DOHH2 (cell line): ENCODE data around the gene ARHGAP24.

ENCODE experiments used
- H3F3A ChIP-seq: fragments of 200-600 bp; sonication (generic), shearing (Covaris generic); 2 replicates; pipeline ENCODE4 v1.6.0; 2016; ENCODE audit warnings: antibody characterized with exemption, mild to moderate bottlenecking; ENCODE audit not compliant: control insufficient read depth, insufficient read depth
- H3K27ac ChIP-seq: fragments of 200-600 bp; sonication (generic); 2 replicates; pipeline ENCODE4 v1.5.1; 2014; ENCODE audit warnings: low read depth, mild to moderate bottlenecking, low read length, moderate library complexity
- H3K27me3 ChIP-seq: fragments of 200-600 bp; sonication (generic); 2 replicates; pipeline ENCODE4 v1.6.1; 2014; ENCODE audit warnings: mild to moderate bottlenecking, low read length, mixed read lengths; ENCODE audit not compliant: control insufficient read depth
- H3K36me3 ChIP-seq: fragments of 200-600 bp; sonication (generic); 2 replicates; pipeline ENCODE4 v1.6.1; 2014; ENCODE audit warnings: mild to moderate bottlenecking, low read length, moderate library complexity, mixed read lengths; ENCODE audit not compliant: control insufficient read depth
- H3K4me1 ChIP-seq: fragments of 200-600 bp; sonication (generic); 2 replicates; pipeline ENCODE4 v1.6.1; 2014; ENCODE audit warnings: mild to moderate bottlenecking, low read length, mixed read lengths; ENCODE audit not compliant: control insufficient read depth
- H3K4me2 ChIP-seq: fragments of 200-600 bp; sonication (generic); 2 replicates; pipeline ENCODE4 v1.6.0; 2014; ENCODE audit warnings: mild to moderate bottlenecking, low read length, moderate library complexity
- H3K4me3 ChIP-seq: fragments of 200-600 bp; sonication (generic); 2 replicates; pipeline ENCODE4 v1.5.1; 2014; ENCODE audit warnings: mild to moderate bottlenecking, low read length, mixed read lengths
- H3K79me2 ChIP-seq: fragments of 200-600 bp; sonication (generic); 2 replicates; pipeline ENCODE4 v1.6.1; 2014; ENCODE audit warnings: mild to moderate bottlenecking, low read length, mixed read lengths; ENCODE audit not compliant: control insufficient read depth
- H3K9me2 ChIP-seq: fragments of 200-600 bp; sonication (generic); replicated peaks from 2 replicates; pipeline ENCODE4 v1.6.1; 2014; ENCODE audit warnings: mild to moderate bottlenecking, low read length, mixed read lengths; ENCODE audit not compliant: control insufficient read depth
- H3K9me3 ChIP-seq: fragments of 200-600 bp; sonication (generic); 2 replicates; pipeline ENCODE4 v1.6.1; 2014; ENCODE audit warnings: antibody characterized with exemption, low read length, mixed read lengths; ENCODE audit not compliant: control insufficient read depth, insufficient read depth
- H4K20me1 ChIP-seq: fragments of 200-600 bp; sonication (generic); 2 replicates; pipeline ENCODE4 v1.6.0; 2014; ENCODE audit warnings: low read depth, mild to moderate bottlenecking, antibody characterized with exemption, low read length, moderate library complexity; ENCODE audit not compliant: control insufficient read depth, insufficient read depth
- CTCF ChIP-seq: fragments of 200-600 bp; sonication (generic); IDR thresholded peaks from one replicate; pipeline ENCODE4 v1.5.1; 2014; ENCODE audit warnings: antibody characterized with exemption, mild to moderate bottlenecking, low read depth, low read length; ENCODE audit not compliant: poor library complexity, severe bottlenecking
- EZH2phosphoT487 ChIP-seq: fragments of 200-600 bp; sonication (generic); IDR thresholded peaks from 2 replicates; pipeline ENCODE4 v1.6.1; 2017; ENCODE audit warnings: borderline replicate concordance, mild to moderate bottlenecking, antibody characterized with exemption, low read length, moderate library complexity, mixed read lengths

Gene ARHGAP24

GRCh38 chr4:85748654-85749053 is 273.7 kb downstream of the ARHGAP24 start:
- H3K4me3 ChIP-seq = no peak overlapping the region
- no peaks in the 10 kb centered on the region for H3K9me3 ChIP-seq
- no peak overlapping the region for H3K4me2 ChIP-seq
- no peak for TF ChIP-seq EZH2phosphoT487
- no peak for TF ChIP-seq CTCF
- no peaks in the 10 kb centered on the region for H3K79me2 ChIP-seq
- H3K4me1 ChIP-seq = peaks cover 47% of the 10 kb centered on the region
- H3K27ac ChIP-seq = no peak overlapping the region
- no peaks in the 10 kb centered on the region for H3K36me3 ChIP-seq
- no peaks in the 10 kb centered on the region; the same call in 1 of the 2 replicates for H3F3A ChIP-seq
- H3K9me2 ChIP-seq = no peaks in the 10 kb centered on the region
- H4K20me1 ChIP-seq = no peaks in the 10 kb centered on the region
- no peaks in the 10 kb centered on the region for H3K27me3 ChIP-seq

GRCh38 chr4:85751866-85752265 is 276.9 kb downstream of the ARHGAP24 start:
- no peaks in the 10 kb centered on the region for H4K20me1 ChIP-seq
- no peaks in the 10 kb centered on the region for H3K27me3 ChIP-seq
- no peaks in the 10 kb centered on the region for H3K36me3 ChIP-seq
- no peaks in the 10 kb centered on the region for H3K79me2 ChIP-seq
- no peak overlapping the region for H3K27ac ChIP-seq
- H3K4me2 ChIP-seq = no peak overlapping the region
- H3K4me1 ChIP-seq = peaks cover 33% of the 10 kb centered on the region
- no peaks in the 10 kb centered on the region for H3K9me3 ChIP-seq
- H3F3A ChIP-seq = no peaks in the 10 kb centered on the region; the same call in 1 of the 2 replicates
- H3K4me3 ChIP-seq = no peak overlapping the region
- no peaks in the 10 kb centered on the region for H3K9me2 ChIP-seq
- TF ChIP-seq EZH2phosphoT487 (no peak), CTCF (no peak)

- TF ChIP-seq CTCF (no peak), EZH2phosphoT487 (no peak)
- Histone ChIP-seq H3K27me3 (no peaks in the 10 kb centered on the region), H3K27ac (no peak overlapping the region), H3K4me2 (no peak overlapping the region), H3K9me2 (no peaks in the 10 kb centered on the region; the same call in 1 of the 2 replicates), H3K79me2 (no peaks in the 10 kb centered on the region), H3F3A (no peaks in the 10 kb centered on the region; the same call in 1 of the 2 replicates), H3K36me3 (no peaks in the 10 kb centered on the region), H3K4me1 (peaks cover 5% of the 10 kb centered on the region), H4K20me1 (no peaks in the 10 kb centered on the region), H3K9me3 (no peaks in the 10 kb centered on the region), H3K4me3 (no peak overlapping the region)
Measured at GRCh38 chr4:85755285-85755684, 280.3 kb downstream of the ARHGAP24 start.

- H3K9me3 ChIP-seq = no peaks in the 10 kb centered on the region
- H3K36me3 ChIP-seq = no peaks in the 10 kb centered on the region
- H3K4me2 ChIP-seq = no peak overlapping the region
- H3K4me1 ChIP-seq = peaks cover 2% of the 10 kb centered on the region; the same call in 1 of the 2 replicates
- H3K9me2 ChIP-seq = no peaks in the 10 kb centered on the region; the same call in 1 of the 2 replicates
- H4K20me1 ChIP-seq = no peaks in the 10 kb centered on the region
- no peaks in the 10 kb centered on the region for H3K27me3 ChIP-seq
- H3K4me3 ChIP-seq = no peak overlapping the region
- no peaks in the 10 kb centered on the region for H3K79me2 ChIP-seq
- no peaks in the 10 kb centered on the region; the same call in 1 of the 2 replicates for H3F3A ChIP-seq
- TF ChIP-seq EZH2phosphoT487 = no peak
- peak; percentile 34 for TF ChIP-seq CTCF
- H3K27ac ChIP-seq = no peak overlapping the region
Measured at GRCh38 chr4:85756938-85757337, 282.0 kb downstream of the ARHGAP24 start.
